Parathyroid adenoma (tissue), 2 donors: ENCODE measurements around the gene SMARCD1.

Source experiments
- H2AFZ ChIP-seq: fragments of 300-600 bp; sonication (generic); one replicate; pipeline ENCODE4 v1.7.0; 2017; ENCODE audit warnings: antibody characterized with exemption, mild to moderate bottlenecking
- H3K27ac ChIP-seq: fragments of 300-600 bp; sonication (generic); one replicate; pipeline ENCODE4 v1.7.0; 2017
- H3K27me3 ChIP-seq: fragments of 300-600 bp; sonication (generic); one replicate; pipeline ENCODE4 v1.7.0; 2017; ENCODE audit warnings: low read length; ENCODE audit not compliant: control insufficient read depth, insufficient read depth
- H3K36me3 ChIP-seq: fragments of 300-600 bp; sonication (generic); one replicate; pipeline ENCODE4 v1.7.0; 2017; ENCODE audit warnings: low read length; ENCODE audit not compliant: control insufficient read depth, insufficient read depth
- H3K4me1 ChIP-seq: fragments of 300-600 bp; sonication (generic); one replicate; pipeline ENCODE4 v1.7.0; 2017; ENCODE audit warnings: control low read depth
- H3K4me2 ChIP-seq: fragments of 300-600 bp; sonication (generic); one replicate; pipeline ENCODE4 v1.7.0; 2017; ENCODE audit warnings: low read length
- H3K4me3 ChIP-seq: fragments of 300-600 bp; sonication (generic); one replicate; pipeline ENCODE4 v1.7.0; 2017; ENCODE audit warnings: low read depth, low read length
- H3K79me2 ChIP-seq: fragments of 300-600 bp; sonication (generic); one replicate; pipeline ENCODE4 v1.7.0; 2017; ENCODE audit warnings: control low read depth
- H3K9ac ChIP-seq: fragments of 300-600 bp; sonication (generic); one replicate; pipeline ENCODE4 v1.7.0; 2017; ENCODE audit warnings: mild to moderate bottlenecking
- H3K9me3 ChIP-seq: fragments of 300-600 bp; sonication (generic); one replicate; pipeline ENCODE4 v1.7.0; 2017; ENCODE audit warnings: low read length; ENCODE audit not compliant: control insufficient read depth
- CTCF ChIP-seq: fragments of 300-600 bp; sonication (generic); IDR thresholded peaks from one replicate; pipeline ENCODE4 v1.7.0; 2017; ENCODE audit warnings: antibody characterized with exemption, mild to moderate bottlenecking
- donor health status: primary hyperparathyroidism.

SMARCD1 gene

DNA sequence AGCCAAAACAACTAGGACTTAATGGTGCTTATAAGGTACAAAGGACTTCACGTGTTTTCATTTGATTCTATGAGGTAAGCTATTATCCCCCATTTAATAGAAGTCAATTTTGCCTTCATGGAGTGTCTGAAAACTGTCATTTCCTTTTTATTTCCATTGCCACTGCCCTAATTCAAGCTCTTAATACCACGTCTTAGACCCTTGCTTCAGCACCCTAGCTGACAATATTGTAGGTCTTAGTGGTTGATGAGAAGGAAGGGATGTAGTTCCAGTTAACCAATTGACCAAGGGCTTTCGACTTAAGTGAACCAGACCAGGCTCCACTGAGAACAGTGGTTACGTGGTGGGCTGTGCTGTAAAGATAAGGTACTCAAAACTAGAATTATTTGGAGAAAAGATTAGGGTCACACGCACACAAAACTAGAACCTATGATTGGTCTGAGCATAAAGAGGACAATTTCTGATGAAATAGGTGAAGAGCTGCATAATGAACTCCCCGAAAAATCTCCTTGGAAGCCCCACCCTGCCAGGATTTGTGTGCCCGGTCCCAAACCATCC is 37.4 kb upstream of the SMARCD1 start:
- no peaks in the 10 kb centered on the region for H3K27me3 ChIP-seq
- H3K4me3 ChIP-seq, result no peak overlapping the region
- H2AFZ ChIP-seq, result no peak overlapping the region
- H3K36me3 ChIP-seq, result no peaks in the 10 kb centered on the region
- H3K9me3 ChIP-seq, result no peaks in the 10 kb centered on the region
- H3K4me2 ChIP-seq, result no peak overlapping the region
- no peaks in the 10 kb centered on the region for H3K4me1 ChIP-seq
- H3K79me2 ChIP-seq, result no peaks in the 10 kb centered on the region
- no peak overlapping the region for H3K9ac ChIP-seq
- no peak overlapping the region for H3K27ac ChIP-seq
- no peak for TF ChIP-seq CTCF

DNA sequence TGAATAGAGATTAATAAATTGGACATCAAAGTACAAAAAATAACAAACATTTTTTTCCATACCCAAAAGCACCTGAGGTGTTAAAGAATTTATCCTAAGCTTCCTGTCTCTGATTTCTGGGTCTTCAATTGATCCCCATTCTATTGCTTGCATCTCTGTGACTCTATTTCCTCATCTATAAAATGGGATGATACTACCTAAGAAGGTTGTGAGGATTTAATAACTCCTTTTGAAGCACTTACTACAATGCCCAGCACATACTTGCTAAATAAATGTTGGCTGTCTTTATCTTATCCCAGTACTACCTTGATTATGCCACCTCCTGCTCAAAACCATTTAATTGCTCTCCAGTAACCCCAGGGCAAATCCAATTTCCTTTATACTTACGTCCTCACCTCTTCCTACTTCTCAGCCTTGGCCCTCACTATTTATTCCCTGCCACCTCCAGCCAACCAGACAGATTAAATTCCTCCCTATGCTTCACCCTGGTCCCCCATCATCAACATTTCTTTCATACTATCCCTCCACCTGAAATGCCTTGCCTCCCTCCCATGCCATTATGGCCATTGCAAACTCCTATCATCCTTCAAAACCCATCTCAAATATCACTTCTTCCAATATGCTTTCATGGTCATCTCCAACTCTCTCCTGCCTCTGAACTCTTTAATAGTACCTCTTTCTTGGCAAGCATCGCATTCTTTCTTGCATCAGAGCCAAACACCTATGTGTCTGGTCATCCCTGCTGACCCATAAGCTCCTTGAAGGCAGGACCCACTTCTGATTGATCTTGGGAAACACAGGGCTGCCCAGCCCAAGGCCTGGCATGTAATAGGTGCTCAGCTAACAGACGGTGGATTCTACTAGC is 35.7 kb upstream of the SMARCD1 start:
- no peaks in the 10 kb centered on the region for H3K27me3 ChIP-seq
- no peak overlapping the region for H3K27ac ChIP-seq
- H3K4me3 ChIP-seq, result no peak overlapping the region
- no peaks in the 10 kb centered on the region for H3K36me3 ChIP-seq
- H3K9ac ChIP-seq, result no peak overlapping the region
- H3K79me2 ChIP-seq, result no peaks in the 10 kb centered on the region
- TF ChIP-seq CTCF, result no peak
- H3K9me3 ChIP-seq, result no peaks in the 10 kb centered on the region
- no peak overlapping the region for H2AFZ ChIP-seq
- H3K4me1 ChIP-seq, result no peaks in the 10 kb centered on the region
- no peak overlapping the region for H3K4me2 ChIP-seq

- Histone ChIP-seq H3K27me3 (no peaks in the 10 kb centered on the region), H2AFZ (no peak overlapping the region), H3K4me3 (no peak overlapping the region), H3K9me3 (no peaks in the 10 kb centered on the region), H3K27ac (no peak overlapping the region), H3K4me1 (no peaks in the 10 kb centered on the region), H3K79me2 (no peaks in the 10 kb centered on the region), H3K36me3 (no peaks in the 10 kb centered on the region), H3K4me2 (no peak overlapping the region), H3K9ac (no peak overlapping the region)
- no peak for TF ChIP-seq CTCF
Measured at GRCh38 chr12:50050119-50050385, 35.1 kb upstream of the SMARCD1 start.

DNA sequence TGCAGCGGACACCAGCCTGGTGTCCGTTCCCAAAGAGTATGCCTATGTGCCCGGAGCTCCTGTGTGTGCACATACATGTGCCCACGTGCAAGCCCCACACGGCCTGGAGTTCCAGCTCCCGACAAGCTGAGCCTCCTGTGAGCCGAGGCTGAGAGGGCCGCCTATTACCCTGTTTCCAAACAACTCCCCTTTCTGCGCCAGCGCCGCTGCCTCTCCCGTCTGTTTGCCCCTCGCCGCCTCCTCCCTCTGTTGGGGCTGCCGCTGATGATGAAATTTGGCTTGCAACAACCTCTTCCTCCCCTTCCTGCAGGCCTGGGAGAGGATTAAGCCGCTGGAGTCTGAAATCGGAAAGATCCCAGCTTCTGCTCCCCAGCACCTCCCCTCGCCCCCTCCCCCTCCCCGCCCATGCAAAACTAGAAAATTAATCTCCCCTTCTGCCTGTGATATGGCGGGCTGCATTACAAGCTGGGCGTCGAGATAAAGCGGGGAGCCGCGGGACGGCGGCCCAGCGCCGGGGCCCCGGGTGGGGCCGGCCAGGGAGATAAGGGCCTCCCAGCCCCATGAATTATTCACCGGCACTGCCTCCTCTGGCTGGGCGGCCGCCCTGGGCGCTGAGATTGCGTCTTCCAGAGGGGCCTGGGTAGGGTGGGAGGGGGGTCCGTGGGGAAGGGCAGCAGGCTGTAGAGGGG is 34.6 kb upstream of the SMARCD1 start:
- H3K4me1 ChIP-seq, result no peaks in the 10 kb centered on the region
- no peaks in the 10 kb centered on the region for H3K36me3 ChIP-seq
- H3K9me3 ChIP-seq, result no peaks in the 10 kb centered on the region
- H3K27ac ChIP-seq, result no peak overlapping the region
- H3K4me3 ChIP-seq, result no peak overlapping the region
- no peaks in the 10 kb centered on the region for H3K27me3 ChIP-seq
- H3K4me2 ChIP-seq, result no peak overlapping the region
- no peaks in the 10 kb centered on the region for H3K79me2 ChIP-seq
- TF ChIP-seq CTCF, result no peak
- H2AFZ ChIP-seq, result peak overlapping the region; percentile 76
- no peak overlapping the region for H3K9ac ChIP-seq
